ENCODE data around the gene COBLL1. TPM values are rescaled to one million over a fixed set of nuclear protein-coding genes. Genes with fewer than 3 reads are reported as not detected.

Gene COBLL1
- total RNA-seq, 3 donors from 2014 or later (not counting 1 experiment from before 2014, with no cell fraction given), result 0.85 to 13.4 (median 2.2) TPM

GRCh38 chr2:164879901-164880535 lies 38.4 kb upstream of the COBLL1 start:
- H3K27me3 ChIP-seq (ENCODE audit: control insufficient read depth, insufficient read depth, low read length), result no peaks in the 10 kb centered on the region
- no peak overlapping the region for H3K4me3 ChIP-seq (ENCODE audit: low read length)
- no peaks in the 10 kb centered on the region for H3K4me1 ChIP-seq (ENCODE audit: control insufficient read depth, insufficient read depth, low read length)
- DNase-seq (no peak), ATAC-seq (no peak)
- Mint-ChIP-seq H3K4me1 (no peaks in the 10 kb centered on the region), H3K9me3 (no peaks in the 10 kb centered on the region), H3K36me3 (no peaks in the 10 kb centered on the region), H3K27me3 (ENCODE audit: low read depth in 2 of 2) (no peaks in the 10 kb centered on the region), H3K27ac (no peak overlapping the region), H3K4me3 (no peak overlapping the region)
- no peaks in the 10 kb centered on the region for H3K36me3 ChIP-seq (ENCODE audit: control insufficient read depth, insufficient read depth, low read length)
- H3K27ac ChIP-seq (ENCODE audit: low read length), result no peak overlapping the region
- 91% methylated on average over 2 of the region's 2 CpGs for WGBS (ENCODE audit: insufficient coverage)
- no peaks in the 10 kb centered on the region for H3K9me3 ChIP-seq (ENCODE audit: control insufficient read depth, insufficient read depth, low read length)
- intact Hi-C loops (cut with micrococcal nuclease), result no loop called here
- no peak for TF ChIP-seq CTCF (IDR thresholded peaks at IDR 0.05)

- no peaks in the 10 kb centered on the region for H3K36me3 ChIP-seq (ENCODE audit: control insufficient read depth, insufficient read depth, low read length)
- H3K4me1 Mint-ChIP-seq, result no peaks in the 10 kb centered on the region
Measured at GRCh38 chr2:164877927-164878326, 36.3 kb upstream of the COBLL1 start.

GRCh38 chr2:164877169-164877568 lies 35.5 kb upstream of the COBLL1 start:
- DNase-seq (no peak), ATAC-seq (no peak)
- Mint-ChIP-seq H3K9me3 (no peaks in the 10 kb centered on the region), H3K27ac (no peak overlapping the region), H3K36me3 (no peaks in the 10 kb centered on the region), H3K4me1 (no peaks in the 10 kb centered on the region), H3K27me3 (ENCODE audit: low read depth in 2 of 2) (peaks cover 0 to 3% of the 10 kb centered on the region in 2 donors), H3K4me3 (no peak overlapping the region)
- Histone ChIP-seq H3K4me3 (ENCODE audit: low read length) (no peak overlapping the region), H3K36me3 (ENCODE audit: control insufficient read depth, insufficient read depth, low read length) (no peaks in the 10 kb centered on the region), H3K27ac (ENCODE audit: low read length) (no peak overlapping the region), H3K4me1 (ENCODE audit: control insufficient read depth, insufficient read depth, low read length) (no peaks in the 10 kb centered on the region), H3K9me3 (ENCODE audit: control insufficient read depth, insufficient read depth, low read length) (no peaks in the 10 kb centered on the region), H3K27me3 (ENCODE audit: control insufficient read depth, insufficient read depth, low read length) (no peaks in the 10 kb centered on the region)
- 70% methylated on average over 4 of the region's 4 CpGs for WGBS (ENCODE audit: insufficient coverage)
- intact Hi-C loops (cut with micrococcal nuclease), result no loop called here
- no peak for TF ChIP-seq CTCF (IDR thresholded peaks at IDR 0.05)

More at GRCh38 chr2:164877927-164878326, 36.3 kb upstream of the COBLL1 start:
- no peak for DNase-seq
- no peaks in the 10 kb centered on the region for H3K27me3 ChIP-seq (ENCODE audit: control insufficient read depth, insufficient read depth, low read length)
- no peaks in the 10 kb centered on the region for H3K4me1 ChIP-seq (ENCODE audit: control insufficient read depth, insufficient read depth, low read length)
- Mint-ChIP-seq H3K9me3 (no peaks in the 10 kb centered on the region), H3K27me3 (ENCODE audit: low read depth in 2 of 2) (peaks cover 0 to 3% of the 10 kb centered on the region in 2 donors), H3K36me3 (no peaks in the 10 kb centered on the region), H3K27ac (no peak overlapping the region), H3K4me3 (no peak overlapping the region)
- ATAC-seq, result no peak
- H3K4me3 ChIP-seq (ENCODE audit: low read length), result no peak overlapping the region
- no peak for TF ChIP-seq CTCF (IDR thresholded peaks at IDR 0.05)
- no peak overlapping the region for H3K27ac ChIP-seq (ENCODE audit: low read length)
- H3K9me3 ChIP-seq (ENCODE audit: control insufficient read depth, insufficient read depth, low read length), result no peaks in the 10 kb centered on the region
- intact Hi-C loops (cut with micrococcal nuclease), result no loop called here
